Measurements from ENCODE around the gene PAQR3.

PAQR3 gene

GRCh38 chr4:78949735-78950134 is 10.5 kb upstream of the PAQR3 start:
- H2BK12ac ChIP-seq (ENCODE audit: low read length) = no peak overlapping the region
- no peak overlapping the region for H4K91ac ChIP-seq (ENCODE audit: low read depth, low read length, poor library complexity)
- H3K23ac ChIP-seq (ENCODE audit: low read depth, low read length, poor library complexity) = no peak overlapping the region
- DNase-seq (ENCODE audit: low spot score) = no peak
- H3K4me3 ChIP-seq (ENCODE audit: low read length in 2 of 2) = no peak overlapping the region
- no peaks in the 10 kb centered on the region for H3K4me1 ChIP-seq (ENCODE audit: control insufficient read depth in 2 of 2, insufficient read depth in 1 of 2, low read depth in 1 of 2, low read length in 2 of 2)
- no CpG with 5 or more reads among the region's 1 CpG for WGBS, 2 donors (ENCODE audit: extremely low coverage in 2 of 2, insufficient read length in 2 of 2, insufficient replicate concordance in 1 of 2)
- H3K79me1 ChIP-seq (ENCODE audit: low read depth, low read length) = no peaks in the 10 kb centered on the region
- H2BK15ac ChIP-seq (ENCODE audit: low read length) = no peak overlapping the region
- no peak overlapping the region for H2AK5ac ChIP-seq (ENCODE audit: low read depth, low read length)
- H3K4me2 ChIP-seq (ENCODE audit: insufficient read depth, low read length, poor library complexity, severe bottlenecking) = no peak overlapping the region
- H2BK5ac ChIP-seq (ENCODE audit: low read length) = no peak overlapping the region
- no peak overlapping the region for H3K18ac ChIP-seq (ENCODE audit: low read length)
- no peak overlapping the region for H2AFZ ChIP-seq (ENCODE audit: low read length)
- no peak overlapping the region for H3K14ac ChIP-seq (ENCODE audit: low read length)
- H4K8ac ChIP-seq (ENCODE audit: low read depth, low read length) = no peak overlapping the region
- no peak overlapping the region for H3K4ac ChIP-seq (ENCODE audit: low read length)
- H3K27ac ChIP-seq (replicated peaks; ENCODE audit: low read length) = no peak overlapping the region
- H3K27me3 ChIP-seq (ENCODE audit: control insufficient read depth in 3 of 3, insufficient read depth in 3 of 3, low read depth in 1 of 3, low read length in 3 of 3) = no peaks in the 10 kb centered on the region
- H3K9ac ChIP-seq (ENCODE audit: low read depth, low read length, poor library complexity) = no peak overlapping the region
- no peaks in the 10 kb centered on the region for H3K36me3 ChIP-seq (replicated peaks in 1 of 2; ENCODE audit: control insufficient read depth in 2 of 2, insufficient read depth in 2 of 2, low read length in 2 of 2)
- H2BK120ac ChIP-seq (ENCODE audit: low read depth, low read length) = no peak overlapping the region
- H3K9me3 ChIP-seq (replicated peaks in 1 of 2; ENCODE audit: control insufficient read depth in 2 of 2, insufficient read depth in 1 of 2, low read depth in 1 of 2, low read length in 2 of 2) = no peaks in the 10 kb centered on the region

GRCh38 chr4:78945651-78946179 is 6.5 kb upstream of the PAQR3 start:
- H3K27me3 ChIP-seq (ENCODE audit: control insufficient read depth in 3 of 3, insufficient read depth in 3 of 3, low read depth in 1 of 3, low read length in 3 of 3) = peaks cover 0 to 5% (median 0%) of the 10 kb centered on the region in 3 experiments
- H2BK15ac ChIP-seq (ENCODE audit: low read length) = no peak overlapping the region
- no peak overlapping the region for H3K18ac ChIP-seq (ENCODE audit: low read length)
- H3K23ac ChIP-seq (ENCODE audit: low read depth, low read length, poor library complexity) = no peak overlapping the region
- no peak overlapping the region for H2AK5ac ChIP-seq (ENCODE audit: low read depth, low read length)
- no peaks in the 10 kb centered on the region for H3K9me3 ChIP-seq (replicated peaks in 1 of 2; ENCODE audit: control insufficient read depth in 2 of 2, insufficient read depth in 1 of 2, low read depth in 1 of 2, low read length in 2 of 2)
- no peaks in the 10 kb centered on the region for H3K79me1 ChIP-seq (ENCODE audit: low read depth, low read length)
- no peak overlapping the region for H2AFZ ChIP-seq (ENCODE audit: low read length)
- H2BK5ac ChIP-seq (ENCODE audit: low read length) = no peak overlapping the region
- WGBS, 2 donors (ENCODE audit: extremely low coverage in 2 of 2, insufficient read length in 2 of 2, insufficient replicate concordance in 1 of 2) = no CpG with 5 or more reads among the region's 3 CpGs
- no peak overlapping the region for H4K8ac ChIP-seq (ENCODE audit: low read depth, low read length)
- no peaks in the 10 kb centered on the region for H3K4me1 ChIP-seq (ENCODE audit: control insufficient read depth in 2 of 2, insufficient read depth in 1 of 2, low read depth in 1 of 2, low read length in 2 of 2)
- no peak overlapping the region for H3K27ac ChIP-seq (replicated peaks; ENCODE audit: low read length)
- no peak for DNase-seq (ENCODE audit: low spot score)
- no peak overlapping the region for H3K4ac ChIP-seq (ENCODE audit: low read length)
- no peak overlapping the region for H4K91ac ChIP-seq (ENCODE audit: low read depth, low read length, poor library complexity)
- H3K14ac ChIP-seq (ENCODE audit: low read length) = no peak overlapping the region
- H3K4me3 ChIP-seq (ENCODE audit: low read length in 2 of 2) = no peak overlapping the region
- no peak overlapping the region for H2BK120ac ChIP-seq (ENCODE audit: low read depth, low read length)
- no peak overlapping the region for H3K4me2 ChIP-seq (ENCODE audit: insufficient read depth, low read length, poor library complexity, severe bottlenecking)
- H2BK12ac ChIP-seq (ENCODE audit: low read length) = no peak overlapping the region
- H3K9ac ChIP-seq (ENCODE audit: low read depth, low read length, poor library complexity) = no peak overlapping the region
- H3K36me3 ChIP-seq (replicated peaks in 1 of 2; ENCODE audit: control insufficient read depth in 2 of 2, insufficient read depth in 2 of 2, low read length in 2 of 2) = no peaks in the 10 kb centered on the region

GRCh38 chr4:78944381-78944780 is 5.1 kb upstream of the PAQR3 start:
- no peak overlapping the region for H3K18ac ChIP-seq (ENCODE audit: low read length)
- no peak overlapping the region for H2BK12ac ChIP-seq (ENCODE audit: low read length)
- H3K4me3 ChIP-seq (ENCODE audit: low read length in 2 of 2) = no peak overlapping the region
- H3K9me3 ChIP-seq (replicated peaks in 1 of 2; ENCODE audit: control insufficient read depth in 2 of 2, insufficient read depth in 1 of 2, low read depth in 1 of 2, low read length in 2 of 2) = no peaks in the 10 kb centered on the region
- no peak overlapping the region for H3K9ac ChIP-seq (ENCODE audit: low read depth, low read length, poor library complexity)
- no peak overlapping the region for H2BK120ac ChIP-seq (ENCODE audit: low read depth, low read length)
- no peak overlapping the region for H2AK5ac ChIP-seq (ENCODE audit: low read depth, low read length)
- no CpG with 5 or more reads among the region's 1 CpG for WGBS, 2 donors (ENCODE audit: extremely low coverage in 2 of 2, insufficient read length in 2 of 2, insufficient replicate concordance in 1 of 2)
- H3K14ac ChIP-seq (ENCODE audit: low read length) = no peak overlapping the region
- H3K4ac ChIP-seq (ENCODE audit: low read length) = no peak overlapping the region
- no peak overlapping the region for H2BK15ac ChIP-seq (ENCODE audit: low read length)
- no peak overlapping the region for H2BK5ac ChIP-seq (ENCODE audit: low read length)
- no peak overlapping the region for H2AFZ ChIP-seq (ENCODE audit: low read length)
- H3K4me1 ChIP-seq (ENCODE audit: control insufficient read depth in 2 of 2, insufficient read depth in 1 of 2, low read depth in 1 of 2, low read length in 2 of 2) = no peaks in the 10 kb centered on the region
- H4K8ac ChIP-seq (ENCODE audit: low read depth, low read length) = no peak overlapping the region
- H3K27me3 ChIP-seq (ENCODE audit: control insufficient read depth in 3 of 3, insufficient read depth in 3 of 3, low read depth in 1 of 3, low read length in 3 of 3) = peaks cover 0 to 5% (median 0%) of the 10 kb centered on the region in 3 experiments
- H3K36me3 ChIP-seq (replicated peaks in 1 of 2; ENCODE audit: control insufficient read depth in 2 of 2, insufficient read depth in 2 of 2, low read length in 2 of 2) = no peaks in the 10 kb centered on the region
- H3K4me2 ChIP-seq (ENCODE audit: insufficient read depth, low read length, poor library complexity, severe bottlenecking) = no peak overlapping the region
- DNase-seq (ENCODE audit: low spot score) = no peak
- H4K91ac ChIP-seq (ENCODE audit: low read depth, low read length, poor library complexity) = no peak overlapping the region
- no peak overlapping the region for H3K23ac ChIP-seq (ENCODE audit: low read depth, low read length, poor library complexity)
- no peak overlapping the region for H3K27ac ChIP-seq (replicated peaks; ENCODE audit: low read length)
- no peaks in the 10 kb centered on the region for H3K79me1 ChIP-seq (ENCODE audit: low read depth, low read length)

- no peak overlapping the region for H3K27ac ChIP-seq (replicated peaks; ENCODE audit: low read length)
- H3K4me3 ChIP-seq (ENCODE audit: low read length in 2 of 2) = no peak overlapping the region
- H3K9me3 ChIP-seq (replicated peaks in 1 of 2; ENCODE audit: control insufficient read depth in 2 of 2, insufficient read depth in 1 of 2, low read depth in 1 of 2, low read length in 2 of 2) = peaks cover 0 to 2% of the 10 kb centered on the region in 2 donors
- H3K4ac ChIP-seq (ENCODE audit: low read length) = no peak overlapping the region
- no peak overlapping the region for H2BK15ac ChIP-seq (ENCODE audit: low read length)
- no peak overlapping the region for H3K4me2 ChIP-seq (ENCODE audit: insufficient read depth, low read length, poor library complexity, severe bottlenecking)
- no peak overlapping the region for H3K23ac ChIP-seq (ENCODE audit: low read depth, low read length, poor library complexity)
- peaks cover 0 to 8% of the 10 kb centered on the region in 2 donors for H3K36me3 ChIP-seq (replicated peaks in 1 of 2; ENCODE audit: control insufficient read depth in 2 of 2, insufficient read depth in 2 of 2, low read length in 2 of 2)
- no peak overlapping the region for H3K14ac ChIP-seq (ENCODE audit: low read length)
- H2BK12ac ChIP-seq (ENCODE audit: low read length) = no peak overlapping the region
- peaks cover 2 to 4% of the 10 kb centered on the region in 2 donors for H3K4me1 ChIP-seq (ENCODE audit: control insufficient read depth in 2 of 2, insufficient read depth in 1 of 2, low read depth in 1 of 2, low read length in 2 of 2)
- H3K27me3 ChIP-seq (ENCODE audit: control insufficient read depth in 3 of 3, insufficient read depth in 3 of 3, low read depth in 1 of 3, low read length in 3 of 3) = peaks cover 0 to 5% (median 0%) of the 10 kb centered on the region in 3 experiments
- no peak overlapping the region for H2BK120ac ChIP-seq (ENCODE audit: low read depth, low read length)
- DNase-seq (ENCODE audit: low spot score) = no peak
- no peak overlapping the region for H4K91ac ChIP-seq (ENCODE audit: low read depth, low read length, poor library complexity)
- no peak overlapping the region for H3K9ac ChIP-seq (ENCODE audit: low read depth, low read length, poor library complexity)
- no peak overlapping the region for H3K18ac ChIP-seq (ENCODE audit: low read length)
- WGBS, 2 donors (ENCODE audit: extremely low coverage in 2 of 2, insufficient read length in 2 of 2, insufficient replicate concordance in 1 of 2) = no CpG with 5 or more reads among the region's 5 CpGs
- H2AFZ ChIP-seq (ENCODE audit: low read length) = no peak overlapping the region
- no peak overlapping the region for H2BK5ac ChIP-seq (ENCODE audit: low read length)
- no peaks in the 10 kb centered on the region for H3K79me1 ChIP-seq (ENCODE audit: low read depth, low read length)
- H4K8ac ChIP-seq (ENCODE audit: low read depth, low read length) = no peak overlapping the region
- H2AK5ac ChIP-seq (ENCODE audit: low read depth, low read length) = no peak overlapping the region
These were observed 1.5 kb upstream of the PAQR3 start for GRCh38 chr4:78940752-78941151.
